Lower leg skin (tissue), 4 donors: ENCODE results near the gene FBRSL1. TPM values are rescaled to one million over a fixed set of nuclear protein-coding genes. Genes with fewer than 3 reads are reported as not detected.

Source experiments
- DNase-seq, 2 donors: peaks; one replicate each; pipeline ENCODE4 v3.0.0-alpha.2; 2019; ENCODE audit warnings: low spot score in 2 of 2
- H3K4me3 ChIP-seq: fragments of 200-600 bp; sonication (generic); 2 replicates; pipeline ENCODE4 v1.5.1; 2017; ENCODE audit warnings: mild to moderate bottlenecking, low read depth; ENCODE audit not compliant: poor library complexity, severe bottlenecking
- CTCF ChIP-seq, 3 donors: fragments of 450-650 bp; IDR thresholded peaks; one replicate each; pipeline ENCODE4 v1.5.1; 2016; ENCODE audit warnings: antibody characterized with exemption in 3 of 3, mild to moderate bottlenecking in 3 of 3, moderate library complexity in 2 of 3
- POLR2A ChIP-seq, 2 donors: fragments of 450-650 bp; IDR thresholded peaks; one replicate each; pipeline ENCODE4 v1.6.1; 2016 to 2017; ENCODE audit warnings: antibody characterized with exemption in 2 of 2, mild to moderate bottlenecking in 1 of 2, moderate library complexity in 1 of 2
- WGBS, 2 donors: methylation state at CpG; one replicate each; pipeline ENCODE4 v1.1.5; 2018; 5-methylcytosine and 5-hydroxymethylcytosine counted together
- intact Hi-C: fragments of 100-400 bp; cut with DNase I; formaldehyde crosslinking; loops from one replicate; pipeline ENCODE4 v1.15.0; 2023; ENCODE audit warnings: low total_unique reads
- total RNA-seq, 4 donors: library from RNA; depleted of rRNA; stranded (reverse); fragments of >200 nt; gene quantifications; one replicate each; pipeline ENCODE4 v1.1.0, GENCODE V29; 2016

The FBRSL1 gene
- total RNA-seq, 4 donors from 2014 or later, result 15.5 to 250 (median 19.6) TPM

- TF ChIP-seq CTCF (IDR thresholded peaks at IDR 0.05) (no peak), POLR2A (IDR thresholded peaks at IDR 0.05) (no peak)
- WGBS, 2 donors, result 94 to 95% methylated on average over 27 of the region's 27 CpGs
- intact Hi-C loops, result no loop called here
- H3K4me3 ChIP-seq, result no peak overlapping the region
- no peak for DNase-seq
Observed at GRCh38 chr12:132483208-132483607, 6.7 kb upstream of the FBRSL1 start.

- H3K4me3 ChIP-seq, result no peak overlapping the region
- intact Hi-C loops, result no loop called here
- no peak for DNase-seq
- TF ChIP-seq POLR2A (IDR thresholded peaks at IDR 0.05), result no peak
- TF ChIP-seq CTCF (IDR thresholded peaks at IDR 0.05), result no peak
- WGBS, 2 donors, result 90 to 95% methylated on average over 17 of the region's 17 CpGs
Observed at GRCh38 chr12:132483612-132484011, 6.3 kb upstream of the FBRSL1 start.

GRCh38 chr12:132484183-132484890, 5.6 kb upstream of the FBRSL1 start:
- no peak for DNase-seq
- no peak overlapping the region for H3K4me3 ChIP-seq
- no peak for TF ChIP-seq POLR2A (IDR thresholded peaks at IDR 0.05)
- TF ChIP-seq CTCF (IDR thresholded peaks at IDR 0.05), result no peak
- intact Hi-C loops, result no loop called here
- 47 to 66% methylated on average over 26 to 28 of the region's 28 CpGs for WGBS, 2 donors

- no peak for TF ChIP-seq CTCF (IDR thresholded peaks at IDR 0.05)
- TF ChIP-seq POLR2A (IDR thresholded peaks at IDR 0.05), result no peak
- no peak overlapping the region for H3K4me3 ChIP-seq
- WGBS, 2 donors, result 75 to 82% methylated on average over 13 to 16 of the region's 16 CpGs
- intact Hi-C loops, result no loop called here
- no peak for DNase-seq
Observed at GRCh38 chr12:132484891-132485441, 5.0 kb upstream of the FBRSL1 start.

DNA sequence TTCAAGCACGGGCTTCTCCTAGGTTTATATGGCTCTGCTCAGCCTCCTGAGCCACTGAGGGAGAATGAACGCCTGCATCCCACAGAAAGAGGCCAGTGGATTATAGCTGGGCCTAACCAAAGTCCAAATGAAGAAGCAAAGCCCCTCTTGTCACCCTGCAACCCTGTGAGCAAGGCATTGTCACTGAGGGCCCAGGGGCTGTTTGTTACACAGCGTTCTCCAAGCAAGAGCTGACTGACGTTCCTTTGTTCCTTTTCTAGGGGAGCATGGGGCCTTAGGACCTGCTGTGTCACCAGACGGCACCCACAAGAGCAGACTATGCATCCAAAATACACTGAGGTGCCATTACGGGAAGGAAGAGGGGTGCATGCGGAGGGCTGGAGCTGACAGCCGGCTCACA, 4.3 kb upstream of the FBRSL1 start:
- DNase-seq, result no peak
- TF ChIP-seq POLR2A (IDR thresholded peaks at IDR 0.05) (no peak), CTCF (IDR thresholded peaks at IDR 0.05) (no peak)
- H3K4me3 ChIP-seq, result no peak overlapping the region
- intact Hi-C loops, result no loop called here
- 89 to 96% methylated on average over 8 of the region's 8 CpGs for WGBS, 2 donors
